Inflammatory macrophage treated with lipopolysaccharide for 4 hours (primary cell): ENCODE results near the gene GRPR.
"Not testable (repeated sequence)": the region's sequence is repeated elsewhere in the genome, so short reads cannot be mapped to it uniquely, and the experiment has no call there.

ENCODE experiments used
- DNase-seq: peaks from one replicate; pipeline ENCODE4 v3.0.0-alpha.2; 2020

The GRPR gene

GRCh38 chrX:16138108-16138427 is 14.7 kb downstream of the GRPR start:
- DNase-seq, result no peak

- DNase-seq, result no peak
Observed at GRCh38 chrX:16140448-16140847, 17.1 kb downstream of the GRPR start.

GRCh38 chrX:16140983-16141382 is 17.6 kb downstream of the GRPR start:
- no peak for DNase-seq

GRCh38 chrX:16141422-16142245 is 18.3 kb downstream of the GRPR start:
- no peak for DNase-seq

- DNase-seq, result no peak
Observed at GRCh38 chrX:16142246-16142558, 18.8 kb downstream of the GRPR start.

GRCh38 chrX:16143968-16144367 is 20.6 kb downstream of the GRPR start:
- no peak for DNase-seq

DNA sequence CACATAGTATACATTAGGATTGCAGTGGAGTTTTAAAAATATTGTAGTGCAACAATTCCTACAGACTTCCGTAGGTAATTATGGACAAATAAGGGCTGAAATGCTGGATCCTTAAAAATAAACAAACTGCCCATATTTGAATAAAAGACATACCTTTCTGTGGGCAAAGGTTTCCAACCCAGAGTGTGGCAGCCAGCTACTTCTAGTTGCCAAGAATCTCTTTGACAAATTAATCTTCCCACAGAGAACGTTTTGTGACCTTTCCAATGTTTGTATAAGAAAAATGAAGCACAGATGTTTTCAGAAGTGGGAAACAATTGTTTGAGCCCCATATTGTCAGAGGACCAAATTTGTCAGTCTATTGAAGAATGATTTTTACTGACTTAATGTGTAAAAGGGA is 21.1 kb downstream of the GRPR start:
- DNase-seq, result no peak

- not testable (repeated sequence) for DNase-seq
Observed at GRCh38 chrX:16145093-16145492, 21.7 kb downstream of the GRPR start.

DNA sequence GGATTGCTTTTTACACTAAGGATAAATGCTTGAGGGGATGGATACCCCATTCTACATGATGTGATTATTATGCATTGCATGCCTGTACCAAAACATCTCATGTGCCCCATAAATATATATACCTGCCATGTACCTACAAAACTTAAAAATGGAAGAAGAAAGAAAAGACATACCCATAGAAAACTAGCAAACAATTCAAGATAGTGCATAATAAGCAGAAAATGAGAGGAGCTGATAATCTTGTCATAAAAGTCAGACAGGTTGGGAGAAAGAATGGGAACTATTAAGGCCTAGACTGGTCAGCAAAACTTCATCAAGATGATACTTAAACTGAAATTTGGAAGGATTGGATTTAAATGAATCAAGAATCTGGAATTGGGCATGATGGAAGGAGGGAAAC is 22.3 kb downstream of the GRPR start:
- no peak for DNase-seq

DNA sequence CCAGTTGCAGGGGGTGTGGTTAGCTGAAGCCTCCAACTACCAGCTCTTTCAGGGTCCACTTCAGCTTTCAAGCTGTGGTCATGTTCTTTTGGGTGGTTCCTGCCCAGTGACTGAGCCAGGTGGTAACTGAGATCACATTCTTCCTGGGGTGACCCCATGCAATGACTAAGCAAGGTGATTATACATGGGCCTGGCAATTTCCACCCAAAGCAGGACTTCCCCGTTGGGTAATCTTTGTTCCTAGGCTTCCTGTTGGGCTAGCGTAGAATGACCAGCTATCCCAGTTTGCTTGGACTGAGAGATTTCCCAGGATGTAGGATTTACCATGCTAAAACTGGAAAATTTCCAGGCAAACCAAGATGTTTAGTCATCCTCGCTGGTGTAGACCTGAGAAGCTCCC is 25.5 kb downstream of the GRPR start:
- DNase-seq, result no peak

DNA sequence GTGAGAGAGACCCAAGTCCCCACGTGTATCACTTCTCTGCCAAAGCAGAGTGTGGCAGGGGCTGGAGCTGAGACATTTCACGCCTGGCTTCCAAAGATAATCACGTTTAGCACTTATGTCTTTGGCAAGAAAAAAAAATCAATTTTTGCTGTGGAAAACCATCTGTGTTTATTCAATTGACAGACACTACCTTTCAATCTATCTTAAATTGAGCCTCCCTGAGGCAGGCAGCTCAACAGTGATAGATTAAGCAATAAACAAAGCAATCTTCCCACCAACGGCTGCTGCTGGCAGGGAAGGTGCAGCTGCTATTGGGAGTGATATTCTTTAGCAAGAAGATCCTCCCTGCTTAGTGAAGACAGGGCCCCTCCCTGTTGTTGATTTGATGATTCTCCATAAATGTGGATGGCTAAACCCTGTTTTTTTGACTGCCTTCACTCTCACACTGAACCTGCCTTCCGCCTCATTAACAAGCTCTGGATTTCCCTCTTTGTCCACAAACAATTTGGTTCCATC is 32.3 kb downstream of the GRPR start:
- DNase-seq, result no peak

- no peak for DNase-seq
Observed at GRCh38 chrX:16156692-16157331, 33.4 kb downstream of the GRPR start.

DNA sequence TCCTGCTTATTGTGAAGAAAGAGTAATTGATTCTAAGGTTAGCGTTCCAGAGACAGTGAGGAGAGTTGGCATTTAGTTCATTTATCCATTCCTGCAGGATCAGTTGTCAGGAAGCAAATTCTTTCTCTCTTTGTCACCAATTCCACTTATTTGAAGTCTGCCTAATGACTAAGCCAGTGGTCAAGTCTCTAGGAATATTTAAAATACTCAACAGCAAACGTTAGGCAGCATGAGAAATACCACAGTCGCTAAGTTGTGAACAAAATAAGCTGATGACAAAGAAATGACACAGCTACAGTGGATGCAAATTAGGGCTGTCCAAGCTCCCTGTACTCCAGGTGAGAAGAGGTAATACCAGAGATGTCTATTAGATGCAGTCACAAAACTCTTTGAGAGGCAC is 37.4 kb downstream of the GRPR start:
- DNase-seq, result no peak

- DNase-seq, result not testable (repeated sequence)
Observed at GRCh38 chrX:16161173-16161572, 37.8 kb downstream of the GRPR start.

GRCh38 chrX:16162391-16162790 is 39.0 kb downstream of the GRPR start:
- no peak for DNase-seq

- no peak for DNase-seq
Observed at GRCh38 chrX:16164748-16165147, 41.4 kb downstream of the GRPR start.

GRCh38 chrX:16167181-16167580 is 43.8 kb downstream of the GRPR start, which contains the start of gene MAGEB17:
Gene MAGEB17, plus strand, starts transcription at chrX:16167481. Its CDS starts 2,902 bp downstream, at chrX:16170383.
- no peak for DNase-seq

DNA sequence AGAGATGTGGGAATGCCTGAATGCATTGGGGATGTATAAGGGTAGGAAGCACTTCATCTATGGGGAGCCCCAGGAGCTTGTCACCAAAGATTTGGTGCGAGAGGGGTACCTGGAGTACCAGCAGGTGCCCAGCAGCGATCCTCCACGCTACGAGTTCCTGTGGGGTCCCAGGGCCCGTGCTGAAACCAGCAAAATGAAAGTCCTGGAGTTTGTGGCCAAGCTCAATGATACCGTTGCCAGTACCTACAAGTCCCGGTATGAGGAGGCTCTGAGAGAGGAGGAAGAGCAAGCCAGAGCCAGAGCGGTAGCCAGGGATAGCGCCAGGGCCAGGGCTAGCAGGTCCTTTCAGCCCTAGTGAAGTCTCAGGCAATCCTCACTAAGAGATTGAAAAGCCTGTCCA is 47.7 kb downstream of the GRPR start:
- no peak for DNase-seq

- no peak for DNase-seq
Observed at GRCh38 chrX:16171944-16172343, 48.6 kb downstream of the GRPR start.

GRCh38 chrX:16172391-16172790 is 49.0 kb downstream of the GRPR start:
- DNase-seq, result no peak

- no peak for DNase-seq
Observed at GRCh38 chrX:16175329-16176061, 52.1 kb downstream of the GRPR start.

DNA sequence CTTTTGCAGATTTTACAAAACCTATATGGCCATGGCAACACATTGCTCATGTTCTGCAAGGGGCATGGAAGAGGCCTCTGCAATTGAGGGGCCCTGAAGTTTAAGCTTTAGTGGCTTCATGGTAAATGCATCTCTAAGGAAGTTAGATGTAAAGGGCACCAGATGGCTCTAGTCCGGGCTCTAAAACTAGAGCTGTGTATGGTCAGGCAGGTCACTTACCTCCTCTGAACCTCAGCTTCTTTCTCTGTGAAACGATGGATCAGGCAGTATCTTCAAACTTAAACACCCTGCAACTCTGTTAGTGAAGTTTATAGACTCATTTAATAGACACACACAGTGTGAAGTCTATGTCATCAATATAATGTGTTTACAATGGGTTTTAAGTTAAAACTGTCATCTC is 53.9 kb downstream of the GRPR start:
- DNase-seq, result no peak

DNA sequence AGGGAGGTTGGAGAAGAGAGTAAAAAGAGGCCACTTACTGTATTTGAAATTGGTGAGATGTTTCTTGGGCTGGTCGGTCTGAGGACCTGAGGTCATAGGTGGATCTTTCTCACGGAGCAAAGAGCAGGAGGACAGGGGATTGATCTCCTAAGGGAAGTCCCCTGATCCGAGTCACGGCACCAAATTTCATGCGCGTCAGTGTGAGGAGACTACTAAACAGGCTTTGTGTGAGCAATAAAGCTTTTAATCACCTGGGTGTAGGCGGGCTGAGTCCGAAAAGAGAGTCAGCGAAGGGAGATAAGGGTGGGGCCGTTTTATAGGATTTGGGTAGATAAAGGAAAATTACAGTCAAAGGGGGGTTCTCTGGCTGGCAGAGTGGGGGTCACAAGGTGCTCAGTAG is 60.5 kb downstream of the GRPR start:
- not testable (repeated sequence) for DNase-seq

DNA sequence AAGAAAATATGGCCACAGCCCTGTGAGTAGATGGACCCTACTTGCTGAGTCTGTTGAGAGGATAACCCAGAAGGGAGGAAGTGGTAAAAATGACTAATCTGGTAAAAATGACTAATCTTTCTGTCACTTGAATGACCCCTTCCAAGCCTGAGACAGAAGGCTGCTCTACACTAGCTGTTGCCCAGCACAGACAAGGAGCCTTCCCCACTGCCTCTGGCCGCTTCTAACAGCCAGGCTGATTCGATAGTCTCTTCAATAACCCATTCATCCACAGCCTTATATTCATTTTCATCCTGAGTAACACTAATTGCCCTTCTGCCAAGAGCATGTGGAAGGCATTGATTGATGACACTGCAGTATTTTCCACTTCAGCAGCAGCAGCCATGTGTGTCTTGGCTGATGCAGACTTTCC is 62.4 kb downstream of the GRPR start:
- DNase-seq, result peak; percentile 79
